Nephron (organoid): ENCODE measurements around the gene DNAJC25.

Source experiments
- H3K27ac Mint-ChIP-seq, 3 experiments: 2 replicates each; pipeline ENCODE4 v1.8.0; 2020; ENCODE audit warnings: mixed read lengths in 3 of 3, mild to moderate bottlenecking in 2 of 3, moderate library complexity in 1 of 3
- H3K27me3 Mint-ChIP-seq: 2 replicates; pipeline ENCODE4 v1.8.0; 2021; ENCODE audit warnings: low read depth, mild to moderate bottlenecking, moderate library complexity, mixed read lengths
- H3K36me3 Mint-ChIP-seq: 2 replicates; pipeline ENCODE4 v1.8.0; 2020; ENCODE audit warnings: low read depth, mixed read lengths
- H3K4me1 Mint-ChIP-seq: 2 replicates; pipeline ENCODE4 v1.8.0; 2020; ENCODE audit warnings: mixed read lengths
- H3K4me3 Mint-ChIP-seq, 3 experiments: 2 replicates each; pipeline ENCODE4 v1.8.0; 2020; ENCODE audit warnings: mild to moderate bottlenecking in 3 of 3, mixed read lengths in 3 of 3, moderate library complexity in 2 of 3
- H3K9me3 Mint-ChIP-seq: 2 replicates; pipeline ENCODE4 v1.8.0; 2020; ENCODE audit warnings: mixed read lengths
- TF ChIP-seq, protein P1 (sequence below), 3 experiments: fragments of 200-600 bp; sonication (generic); IDR thresholded peaks; one replicate each; pipeline ENCODE4 v1.5.0; 2021; ENCODE audit warnings: antibody characterized with exemption in 3 of 3; ENCODE audit not compliant: unreplicated experiment in 3 of 3

DNAJC25 gene

GRCh38 chr9:111649016-111649415 lies 17.9 kb downstream of the DNAJC25 start:
- TF ChIP-seq, protein P1, sequence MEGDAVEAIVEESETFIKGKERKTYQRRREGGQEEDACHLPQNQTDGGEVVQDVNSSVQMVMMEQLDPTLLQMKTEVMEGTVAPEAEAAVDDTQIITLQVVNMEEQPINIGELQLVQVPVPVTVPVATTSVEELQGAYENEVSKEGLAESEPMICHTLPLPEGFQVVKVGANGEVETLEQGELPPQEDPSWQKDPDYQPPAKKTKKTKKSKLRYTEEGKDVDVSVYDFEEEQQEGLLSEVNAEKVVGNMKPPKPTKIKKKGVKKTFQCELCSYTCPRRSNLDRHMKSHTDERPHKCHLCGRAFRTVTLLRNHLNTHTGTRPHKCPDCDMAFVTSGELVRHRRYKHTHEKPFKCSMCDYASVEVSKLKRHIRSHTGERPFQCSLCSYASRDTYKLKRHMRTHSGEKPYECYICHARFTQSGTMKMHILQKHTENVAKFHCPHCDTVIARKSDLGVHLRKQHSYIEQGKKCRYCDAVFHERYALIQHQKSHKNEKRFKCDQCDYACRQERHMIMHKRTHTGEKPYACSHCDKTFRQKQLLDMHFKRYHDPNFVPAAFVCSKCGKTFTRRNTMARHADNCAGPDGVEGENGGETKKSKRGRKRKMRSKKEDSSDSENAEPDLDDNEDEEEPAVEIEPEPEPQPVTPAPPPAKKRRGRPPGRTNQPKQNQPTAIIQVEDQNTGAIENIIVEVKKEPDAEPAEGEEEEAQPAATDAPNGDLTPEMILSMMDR (IDR thresholded peaks at IDR 0.05; ENCODE audit: unreplicated experiment in 3 of 3): no peak
- peaks cover 52% of the 10 kb centered on the region for H3K36me3 Mint-ChIP-seq

GRCh38 chr9:111657051-111657450 lies 25.9 kb downstream of the DNAJC25 start:
- Mint-ChIP-seq H3K27ac (no peak overlapping the region), H3K4me1 (peaks cover 10% of the 10 kb centered on the region), H3K4me3 (no peak overlapping the region), H3K36me3 (peaks cover 20% of the 10 kb centered on the region), H3K27me3 (peaks cover 4% of the 10 kb centered on the region), H3K9me3 (no peaks in the 10 kb centered on the region)
- TF ChIP-seq, protein P1 (IDR thresholded peaks at IDR 0.05; ENCODE audit: unreplicated experiment in 3 of 3): no peak

More at GRCh38 chr9:111649016-111649415, 17.9 kb downstream of the DNAJC25 start:
- no peaks in the 10 kb centered on the region for H3K4me1 Mint-ChIP-seq
- H3K9me3 Mint-ChIP-seq: no peaks in the 10 kb centered on the region
- no peak overlapping the region for H3K4me3 Mint-ChIP-seq
- H3K27me3 Mint-ChIP-seq: no peaks in the 10 kb centered on the region
- H3K27ac Mint-ChIP-seq: no peak overlapping the region

DNA sequence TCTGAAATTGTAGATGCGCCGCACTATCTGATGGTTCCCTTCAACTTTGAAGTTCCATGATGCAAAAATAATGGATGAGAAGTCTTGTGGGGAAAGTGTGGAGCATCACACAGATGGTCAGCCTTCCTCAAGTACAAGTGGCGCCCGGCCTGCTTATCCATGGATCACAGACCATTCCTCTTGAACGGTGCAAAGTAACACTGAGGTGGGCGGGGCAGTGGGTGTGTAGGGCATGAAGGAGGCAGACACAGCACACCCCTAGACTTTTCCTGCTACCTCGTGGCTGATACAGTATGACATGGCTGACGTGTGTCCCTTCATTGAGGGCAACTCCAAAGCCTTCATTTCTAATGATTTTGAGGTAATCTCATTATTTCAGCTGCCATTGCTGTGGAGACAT lies 27.8 kb downstream of the DNAJC25 start:
- no peak overlapping the region for H3K27ac Mint-ChIP-seq
- H3K27me3 Mint-ChIP-seq: peaks cover 4% of the 10 kb centered on the region
- TF ChIP-seq, protein P1 (IDR thresholded peaks at IDR 0.05; ENCODE audit: unreplicated experiment in 3 of 3): no peak
- peaks cover 17% of the 10 kb centered on the region for H3K36me3 Mint-ChIP-seq
- no peaks in the 10 kb centered on the region for H3K9me3 Mint-ChIP-seq
- peaks cover 26% of the 10 kb centered on the region for H3K4me1 Mint-ChIP-seq
- H3K4me3 Mint-ChIP-seq: peak overlapping the region; percentile 11 to 32 (median 22)

DNA sequence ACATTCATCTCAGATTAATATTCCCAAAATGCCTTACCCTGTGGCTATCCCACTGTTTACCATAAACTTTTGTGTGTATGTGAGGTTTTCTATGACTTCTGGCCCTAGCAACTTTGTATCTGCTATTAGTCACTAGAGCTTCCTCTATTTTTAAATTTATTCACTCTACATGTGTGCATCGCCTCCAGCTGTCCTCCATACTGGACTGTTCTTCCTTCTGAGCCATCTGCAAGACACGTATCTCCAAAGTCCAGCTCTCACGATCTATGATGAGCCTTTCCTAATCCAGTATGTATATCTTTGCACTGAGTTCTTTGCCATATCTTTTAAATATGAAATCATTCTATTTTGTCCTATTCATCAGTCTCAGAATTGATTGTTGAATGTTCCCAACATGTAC lies 28.6 kb downstream of the DNAJC25 start:
- no peak overlapping the region for H3K4me3 Mint-ChIP-seq
- H3K9me3 Mint-ChIP-seq: no peaks in the 10 kb centered on the region
- peaks cover 4% of the 10 kb centered on the region for H3K27me3 Mint-ChIP-seq
- TF ChIP-seq, protein P1 (IDR thresholded peaks at IDR 0.05; ENCODE audit: unreplicated experiment in 3 of 3): no peak
- H3K27ac Mint-ChIP-seq: no peak overlapping the region
- peaks cover 18% of the 10 kb centered on the region for H3K36me3 Mint-ChIP-seq
- peaks cover 26% of the 10 kb centered on the region for H3K4me1 Mint-ChIP-seq

GRCh38 chr9:111661150-111661801 lies 30.1 kb downstream of the DNAJC25 start, which contains the start of gene GNG10:
Gene GNG10 (plus strand): TSS chr9:111661605. CDS start chr9:111661635, 30 bp downstream.
- H3K27me3 Mint-ChIP-seq: peaks cover 4% of the 10 kb centered on the region
- H3K9me3 Mint-ChIP-seq: no peaks in the 10 kb centered on the region
- peaks cover 14% of the 10 kb centered on the region for H3K36me3 Mint-ChIP-seq
- H3K4me3 Mint-ChIP-seq: peak within 1 kb of the TSS; percentile 94 to 95 (median 94)
- TF ChIP-seq, protein P1 (IDR thresholded peaks at IDR 0.05; ENCODE audit: unreplicated experiment in 3 of 3): no peak
- H3K27ac Mint-ChIP-seq: peak within 1 kb of the TSS; percentile 43 to 78 (median 68)
- peaks cover 26% of the 10 kb centered on the region for H3K4me1 Mint-ChIP-seq
